ENCODE data around the gene RPL29. TPM values are rescaled to one million over a fixed set of nuclear protein-coding genes. Genes with fewer than 3 reads are reported as not detected.

Gene RPL29
- total and polyA plus RNA-seq, 2 of the 4 experiments (the other 2 are of a cell fraction), result 2,081 to 2,126 TPM

DNA sequence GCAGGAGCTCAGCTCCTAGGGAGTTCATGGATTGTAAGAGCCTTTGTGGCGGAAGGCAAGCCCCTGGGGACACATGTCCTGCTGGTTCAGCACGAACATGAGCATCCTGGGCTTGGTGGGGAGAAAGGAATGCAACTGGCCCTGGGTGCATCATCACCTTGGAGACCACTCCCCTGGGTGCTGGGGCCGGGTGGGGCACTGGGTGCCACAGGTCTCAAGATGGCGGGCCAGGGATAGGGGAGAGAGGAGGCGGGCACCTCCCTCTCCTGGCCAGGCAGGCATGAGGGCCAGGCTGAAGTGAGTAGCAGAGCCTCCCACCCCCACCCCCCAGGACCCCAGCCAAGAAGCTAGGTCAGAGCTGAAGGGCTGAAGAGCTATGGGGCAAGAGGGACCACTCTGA lies 29.2 kb downstream of the RPL29 start:
- Histone ChIP-seq H2BK20ac (ENCODE audit: low read depth, low read length) (no peak overlapping the region), H4K8ac (ENCODE audit: low read depth in 2 of 2, low read length in 2 of 2) (peak overlapping the region; percentile 55 to 89), H3K23ac (ENCODE audit: low read depth, low read length) (peak overlapping the region; percentile 91), H2BK120ac (ENCODE audit: low read depth, low read length) (0 out of 2 replicates have a peak overlapping the region, but pooled peaks have one; percentile 30), H3K4me2 (ENCODE audit: low read depth, low read length) (peak overlapping the region; percentile 99), H3K14ac (replicated peaks; ENCODE audit: low read depth, low read length) (peak overlapping the region; percentile 98), H3K36me3 (ENCODE audit: control insufficient read depth, insufficient read depth, low read length) (no peaks in the 10 kb centered on the region; the same call in 1 of the 2 replicates), H2AFZ (replicated peaks; ENCODE audit: low read length, poor library complexity) (peak overlapping the region; percentile 90), H2BK5ac (ENCODE audit: low read depth, low read length, poor library complexity, severe bottlenecking) (no peak overlapping the region), H3K4ac (ENCODE audit: low read depth, low read length) (peak overlapping the region; percentile 97), H3K9me3 (ENCODE audit: control insufficient read depth, insufficient read depth, low read length) (no peaks in the 10 kb centered on the region), H3K27me3 (ENCODE audit: control insufficient read depth, insufficient read depth, low read length) (no peaks in the 10 kb centered on the region), H3K79me1 (ENCODE audit: low read depth in 1 of 2, low read length in 2 of 2) (peaks cover 36 to 69% of the 10 kb centered on the region in 2 experiments), H2BK15ac (ENCODE audit: low read depth, low read length) (no peak overlapping the region), H3K9me1 (ENCODE audit: insufficient read depth, low read length) (peaks cover 19% of the 10 kb centered on the region), H3K56ac (ENCODE audit: extremely low read depth, insufficient read depth, low read length) (peak overlapping the region; percentile 73; the same call in 1 of the 2 replicates), H2AK5ac (ENCODE audit: low read depth, low read length) (peak overlapping the region; percentile 98), H3K4me3 (ENCODE audit: insufficient read depth, low read depth, low read length) (peak overlapping the region; percentile 70), H4K5ac (ENCODE audit: low read depth, low read length) (peak overlapping the region; percentile 55), H3K18ac (ENCODE audit: low read depth, low read length) (peak overlapping the region; percentile 90; the same call in 1 of the 2 replicates), H2AK9ac (replicated peaks; ENCODE audit: low read depth, low read length, poor library complexity) (peak overlapping the region; percentile 98), H3K27ac (ENCODE audit: insufficient read depth, low read length) (peak overlapping the region; percentile 76), H4K20me1 (ENCODE audit: insufficient read depth, low read length) (peaks cover 16% of the 10 kb centered on the region), H3K4me1 (ENCODE audit: control insufficient read depth, insufficient read depth, low read length) (peaks cover 28% of the 10 kb centered on the region), H3K9ac (ENCODE audit: low read depth, low read length) (peak overlapping the region; percentile 95), H4K91ac (ENCODE audit: insufficient read depth, low read depth, low read length) (peak overlapping the region; percentile 86)
- ATAC-seq (ENCODE audit: low read depth), result no peak
- dilution Hi-C loops (cut with HindIII; ENCODE audit: low sequenced_read_pairs, unreplicated experiment) (no loop called here), intact Hi-C loops (cut with micrococcal nuclease) (no loop called here), in situ Hi-C loops (cut with MboI; ENCODE audit: low sequenced_read_pairs) (loop anchor here (25.0 kb wide), 1 partner anchor 1629 kb away; the partner anchor contains the start of genes RASSF1, TUSC2 and ZMYND10)
- ChIA-PET POLR2A (ENCODE audit: unreplicated experiment) (no interaction called here), CTCF (no interaction called here)
- WGBS, 2 experiments (ENCODE audit: extremely low coverage in 2 of 2, insufficient read length in 1 of 2), result 80% methylated on average over 2 of the region's 5 CpGs; no CpG with 5 or more reads in 1 of the 2 experiments
- TF ChIP-seq, protein P1, sequence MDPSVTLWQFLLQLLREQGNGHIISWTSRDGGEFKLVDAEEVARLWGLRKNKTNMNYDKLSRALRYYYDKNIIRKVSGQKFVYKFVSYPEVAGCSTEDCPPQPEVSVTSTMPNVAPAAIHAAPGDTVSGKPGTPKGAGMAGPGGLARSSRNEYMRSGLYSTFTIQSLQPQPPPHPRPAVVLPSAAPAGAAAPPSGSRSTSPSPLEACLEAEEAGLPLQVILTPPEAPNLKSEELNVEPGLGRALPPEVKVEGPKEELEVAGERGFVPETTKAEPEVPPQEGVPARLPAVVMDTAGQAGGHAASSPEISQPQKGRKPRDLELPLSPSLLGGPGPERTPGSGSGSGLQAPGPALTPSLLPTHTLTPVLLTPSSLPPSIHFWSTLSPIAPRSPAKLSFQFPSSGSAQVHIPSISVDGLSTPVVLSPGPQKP (IDR thresholded peaks at IDR 0.05; ENCODE audit: borderline replicate concordance, low read depth, low read length), result no peak
- no peak for TF ChIP-seq MXI1 (IDR thresholded peaks at IDR 0.05; ENCODE audit: borderline replicate concordance, low read depth, low read length)
- TF ChIP-seq, protein P2, sequence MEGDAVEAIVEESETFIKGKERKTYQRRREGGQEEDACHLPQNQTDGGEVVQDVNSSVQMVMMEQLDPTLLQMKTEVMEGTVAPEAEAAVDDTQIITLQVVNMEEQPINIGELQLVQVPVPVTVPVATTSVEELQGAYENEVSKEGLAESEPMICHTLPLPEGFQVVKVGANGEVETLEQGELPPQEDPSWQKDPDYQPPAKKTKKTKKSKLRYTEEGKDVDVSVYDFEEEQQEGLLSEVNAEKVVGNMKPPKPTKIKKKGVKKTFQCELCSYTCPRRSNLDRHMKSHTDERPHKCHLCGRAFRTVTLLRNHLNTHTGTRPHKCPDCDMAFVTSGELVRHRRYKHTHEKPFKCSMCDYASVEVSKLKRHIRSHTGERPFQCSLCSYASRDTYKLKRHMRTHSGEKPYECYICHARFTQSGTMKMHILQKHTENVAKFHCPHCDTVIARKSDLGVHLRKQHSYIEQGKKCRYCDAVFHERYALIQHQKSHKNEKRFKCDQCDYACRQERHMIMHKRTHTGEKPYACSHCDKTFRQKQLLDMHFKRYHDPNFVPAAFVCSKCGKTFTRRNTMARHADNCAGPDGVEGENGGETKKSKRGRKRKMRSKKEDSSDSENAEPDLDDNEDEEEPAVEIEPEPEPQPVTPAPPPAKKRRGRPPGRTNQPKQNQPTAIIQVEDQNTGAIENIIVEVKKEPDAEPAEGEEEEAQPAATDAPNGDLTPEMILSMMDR (conservative IDR thresholded peaks at IDR 0.05; ENCODE audit: low read depth, low read length), result no peak
- no peak for TF ChIP-seq RCOR1 (IDR thresholded peaks at IDR 0.05; ENCODE audit: insufficient replicate concordance, low read length)
- no peak for TF ChIP-seq CHD1 (IDR thresholded peaks at IDR 0.05; ENCODE audit: low read depth, low read length)
- no peak for TF ChIP-seq BHLHE40 (IDR thresholded peaks at IDR 0.05; ENCODE audit: low read depth, low read length)
- no peak for TF ChIP-seq MAFK (IDR thresholded peaks at IDR 0.05; ENCODE audit: low read depth, low read length)
- TF ChIP-seq FOS (IDR thresholded peaks at IDR 0.05; ENCODE audit: low read depth, low read length), result no peak
- no peak for TF ChIP-seq RFX5 (IDR thresholded peaks at IDR 0.05; ENCODE audit: low read depth, low read length)
- TF ChIP-seq RAD21 (IDR thresholded peaks at IDR 0.05; ENCODE audit: low read length), result no peak
- no peak for TF ChIP-seq SMC3 (IDR thresholded peaks at IDR 0.05; ENCODE audit: low read depth, low read length)
- DNase-seq, result no peak
- BruUV-seq (replicated peaks), result no TSS peak

All from IMR-90 (cell line).